HG03457 (cell line): ENCODE data around the gene PFDN2.

Experiments used
- ATAC-seq: cut with Tn5 transposase; IDR thresholded peaks from one replicate; pipeline ENCODE4 v1.9.1; 2021; ENCODE audit warnings: moderate number of reproducible peaks; ENCODE audit not compliant: unreplicated experiment

The PFDN2 gene

GRCh38 chr1:161106431-161106830 is 11.4 kb downstream of the PFDN2 start:
- ATAC-seq: no peak

GRCh38 chr1:161100556-161100955 is 17.3 kb downstream of the PFDN2 start:
- no peak for ATAC-seq

GRCh38 chr1:161099090-161099802 is 18.6 kb downstream of the PFDN2 start:
- ATAC-seq: no peak

GRCh38 chr1:161098210-161099068 is 19.4 kb downstream of the PFDN2 start, which contains the start of gene KLHDC9:
TSS of gene KLHDC9 (plus strand) at chr1:161098361. CDS start at chr1:161098536, 175 bp downstream.
- ATAC-seq: no peak

- no peak for ATAC-seq
These were observed 21.3 kb downstream of the PFDN2 start for GRCh38 chr1:161096530-161096929.

- ATAC-seq: no peak
These were observed 21.8 kb downstream of the PFDN2 start for GRCh38 chr1:161096015-161096414.

- no peak for ATAC-seq
These were observed 22.6 kb downstream of the PFDN2 start for GRCh38 chr1:161095230-161095629.

- no peak for ATAC-seq
These were observed 23.4 kb downstream of the PFDN2 start for GRCh38 chr1:161094481-161094880.

- no peak for ATAC-seq
These were observed 25.2 kb downstream of the PFDN2 start for GRCh38 chr1:161092621-161093028.

GRCh38 chr1:161091796-161092507 is 25.9 kb downstream of the PFDN2 start:
- no peak for ATAC-seq

GRCh38 chr1:161091093-161091492 is 26.7 kb downstream of the PFDN2 start:
- ATAC-seq: no peak

GRCh38 chr1:161090617-161091016 is 27.2 kb downstream of the PFDN2 start:
- ATAC-seq: no peak

- no peak for ATAC-seq
These were observed 27.9 kb downstream of the PFDN2 start for GRCh38 chr1:161089938-161090337.

- ATAC-seq: no peak
These were observed 28.4 kb downstream of the PFDN2 start, which contains the start of gene NECTIN4 for GRCh38 chr1:161089251-161089924. TSS of gene NECTIN4 (minus strand) at chr1:161089558. CDS start at chr1:161089296, 262 bp downstream.

GRCh38 chr1:161088587-161089110 is 29.2 kb downstream of the PFDN2 start:
- ATAC-seq: no peak

GRCh38 chr1:161086457-161086856 is 31.4 kb downstream of the PFDN2 start:
- no peak for ATAC-seq

GRCh38 chr1:161085165-161085564 is 32.7 kb downstream of the PFDN2 start:
- no peak for ATAC-seq

GRCh38 chr1:161084597-161084988 is 33.2 kb downstream of the PFDN2 start:
- ATAC-seq: no peak

GRCh38 chr1:161083748-161084596 is 33.9 kb downstream of the PFDN2 start:
- no peak for ATAC-seq
